Measurements from ENCODE around the gene TRPV5. TPM values are rescaled to one million over a fixed set of nuclear protein-coding genes. Genes with fewer than 3 reads are reported as not detected.

Gene TRPV5
- total RNA-seq, 2 experiments from 2014 or later: 0.06 TPM; not detected in 1

- H3K36me3 ChIP-seq (ENCODE audit: insufficient read depth, low read length): no peaks in the 10 kb centered on the region
- H3K4me3 ChIP-seq (ENCODE audit: low read depth, low read length, poor library complexity, severe bottlenecking): no peak overlapping the region
- no peak for DNase-seq (ENCODE audit: low spot score)
- no peaks in the 10 kb centered on the region for H3K4me1 ChIP-seq (ENCODE audit: insufficient read depth, low read length, poor library complexity, severe bottlenecking)
- CTCF ChIA-PET (ENCODE audit: unreplicated experiment): interaction anchor here (0.9 kb wide), 1 partner anchor 40 kb away, joined by 3 read pairs; no protein-coding TSS in a partner anchor
- no peaks in the 10 kb centered on the region for H3K9me3 ChIP-seq (ENCODE audit: low read length)
- intact Hi-C loops (cut with micrococcal nuclease; ENCODE audit: unreplicated experiment): no loop called here
- H3K9me2 ChIP-seq (ENCODE audit: insufficient read depth, low read length): no peaks in the 10 kb centered on the region
- no peak overlapping the region for H2AFZ ChIP-seq (ENCODE audit: low read length)
- no TSS peak for BruUV-seq (replicated peaks)
- no peaks in the 10 kb centered on the region for H4K20me1 ChIP-seq (ENCODE audit: insufficient read depth, low read length)
- no peak overlapping the region for H3K4me2 ChIP-seq (ENCODE audit: low read length)
- H3K27ac ChIP-seq (ENCODE audit: low read depth, low read length, poor library complexity, severe bottlenecking): no peak overlapping the region
- POLR2A ChIA-PET: interaction anchor here (0.7 kb wide), 1 partner anchor 19 kb away, joined by 4 read pairs; no protein-coding TSS in a partner anchor
- TF ChIP-seq CTCF (conservative IDR thresholded peaks at IDR 0.05; ENCODE audit: low read length) (no peak), EZH2phosphoT487 (IDR thresholded peaks at IDR 0.05; ENCODE audit: borderline replicate concordance, low read depth, low read length) (no peak)
- no peaks in the 10 kb centered on the region for H3K79me2 ChIP-seq (ENCODE audit: insufficient read depth, low read depth, low read length)
Measured at GRCh38 chr7:142898377-142899170, 35.0 kb downstream of the TRPV5 start.

- Histone ChIP-seq H3K4me3 (ENCODE audit: low read depth, low read length, poor library complexity, severe bottlenecking) (no peak overlapping the region), H3K4me1 (ENCODE audit: insufficient read depth, low read length, poor library complexity, severe bottlenecking) (no peaks in the 10 kb centered on the region), H3K9me2 (ENCODE audit: insufficient read depth, low read length) (no peaks in the 10 kb centered on the region), H3K79me2 (ENCODE audit: insufficient read depth, low read depth, low read length) (no peaks in the 10 kb centered on the region), H3K9me3 (ENCODE audit: low read length) (no peaks in the 10 kb centered on the region), H3K27ac (ENCODE audit: low read depth, low read length, poor library complexity, severe bottlenecking) (no peak overlapping the region), H2AFZ (ENCODE audit: low read length) (no peak overlapping the region), H3K36me3 (ENCODE audit: insufficient read depth, low read length) (no peaks in the 10 kb centered on the region), H3K4me2 (ENCODE audit: low read length) (no peak overlapping the region), H4K20me1 (ENCODE audit: insufficient read depth, low read length) (no peaks in the 10 kb centered on the region)
- CTCF ChIA-PET (ENCODE audit: unreplicated experiment): interaction anchor here (0.9 kb wide), 1 partner anchor 39 kb away, joined by 3 read pairs; no protein-coding TSS in a partner anchor
- no peak for DNase-seq (ENCODE audit: low spot score)
- POLR2A ChIA-PET: no interaction called here
- TF ChIP-seq CTCF (conservative IDR thresholded peaks at IDR 0.05; ENCODE audit: low read length) (no peak), EZH2phosphoT487 (IDR thresholded peaks at IDR 0.05; ENCODE audit: borderline replicate concordance, low read depth, low read length) (no peak)
- no TSS peak for BruUV-seq (replicated peaks)
- intact Hi-C loops (cut with micrococcal nuclease; ENCODE audit: unreplicated experiment): no loop called here
Measured at GRCh38 chr7:142897691-142898090, 35.9 kb downstream of the TRPV5 start.

DNA sequence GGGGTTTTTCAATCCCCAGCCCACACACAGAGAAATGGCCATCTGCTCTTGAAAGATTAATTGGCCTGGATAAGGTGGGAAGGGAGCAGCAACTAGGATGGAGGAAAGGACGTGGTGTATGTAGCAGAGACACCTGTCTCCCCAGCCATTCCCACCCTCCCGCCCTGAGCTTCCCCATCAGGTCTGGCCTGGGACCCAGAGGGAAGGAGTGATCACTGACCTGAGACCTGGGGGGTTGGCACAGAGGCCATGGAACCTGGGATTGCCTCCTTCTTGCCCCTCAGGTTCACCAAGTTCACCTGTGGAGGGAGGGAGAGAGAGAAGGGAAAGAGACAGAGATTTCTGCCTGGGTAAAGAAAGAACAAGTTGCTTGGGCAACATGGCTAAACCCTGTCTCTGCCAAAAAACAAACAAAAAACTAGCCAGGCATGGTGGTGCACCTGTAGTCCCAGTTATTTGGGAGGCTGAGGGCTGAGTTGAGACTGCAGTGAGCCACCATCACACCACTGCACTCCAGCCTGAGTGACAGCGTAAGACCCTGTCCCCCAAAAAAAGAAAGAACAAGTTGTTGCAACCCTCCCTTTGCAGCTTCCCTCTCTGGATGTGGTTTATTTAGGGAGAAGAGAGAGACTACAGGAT lies 36.7 kb downstream of the TRPV5 start:
- ChIA-PET POLR2A (no interaction called here), CTCF (ENCODE audit: unreplicated experiment) (no interaction called here)
- Histone ChIP-seq H3K9me3 (ENCODE audit: low read length) (no peaks in the 10 kb centered on the region), H3K79me2 (ENCODE audit: insufficient read depth, low read depth, low read length) (no peaks in the 10 kb centered on the region), H3K9me2 (ENCODE audit: insufficient read depth, low read length) (no peaks in the 10 kb centered on the region), H3K4me2 (ENCODE audit: low read length) (no peak overlapping the region), H3K27ac (ENCODE audit: low read depth, low read length, poor library complexity, severe bottlenecking) (no peak overlapping the region), H2AFZ (ENCODE audit: low read length) (no peak overlapping the region), H3K36me3 (ENCODE audit: insufficient read depth, low read length) (no peaks in the 10 kb centered on the region), H3K4me3 (ENCODE audit: low read depth, low read length, poor library complexity, severe bottlenecking) (no peak overlapping the region), H3K4me1 (ENCODE audit: insufficient read depth, low read length, poor library complexity, severe bottlenecking) (no peaks in the 10 kb centered on the region), H4K20me1 (ENCODE audit: insufficient read depth, low read length) (no peaks in the 10 kb centered on the region)
- no peak for DNase-seq (ENCODE audit: low spot score)
- no peak for TF ChIP-seq CTCF (conservative IDR thresholded peaks at IDR 0.05; ENCODE audit: low read length)
- no peak for TF ChIP-seq EZH2phosphoT487 (IDR thresholded peaks at IDR 0.05; ENCODE audit: borderline replicate concordance, low read depth, low read length)
- BruUV-seq (replicated peaks): no TSS peak
- intact Hi-C loops (cut with micrococcal nuclease; ENCODE audit: unreplicated experiment): no loop called here

Measured in OCI-LY7 (cell line).